NCI-H82 (cell line): Measurements from ENCODE around the gene FLRT1.
"Not testable (repeated sequence)": the region's sequence is repeated elsewhere in the genome, so short reads cannot be mapped to it uniquely, and the experiment has no call there.

Source experiments
- DNase-seq: peaks from one replicate; lab custom pipeline; 2025; lab: John Stamatoyannopoulos, UW

The FLRT1 gene

DNA sequence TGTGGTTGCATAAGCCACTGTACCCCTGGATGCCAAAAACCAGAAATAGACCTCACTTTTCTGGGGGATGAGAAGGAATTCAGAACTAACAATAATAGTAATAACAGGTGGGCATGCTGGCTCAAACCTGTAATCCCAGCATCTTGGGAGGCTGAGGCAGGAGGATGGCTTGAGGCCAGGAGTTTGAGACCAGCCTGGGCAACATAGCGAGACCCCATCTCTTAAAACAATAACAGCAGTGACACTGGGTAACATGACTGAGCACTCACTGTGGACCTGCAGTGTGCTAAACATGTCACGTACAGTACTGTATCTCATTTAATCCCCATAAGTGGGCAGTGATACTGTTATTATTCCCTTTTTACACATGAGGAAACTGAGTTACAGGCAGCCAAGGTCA lies 10.0 kb downstream of the FLRT1 start:
- no peak for DNase-seq

DNA sequence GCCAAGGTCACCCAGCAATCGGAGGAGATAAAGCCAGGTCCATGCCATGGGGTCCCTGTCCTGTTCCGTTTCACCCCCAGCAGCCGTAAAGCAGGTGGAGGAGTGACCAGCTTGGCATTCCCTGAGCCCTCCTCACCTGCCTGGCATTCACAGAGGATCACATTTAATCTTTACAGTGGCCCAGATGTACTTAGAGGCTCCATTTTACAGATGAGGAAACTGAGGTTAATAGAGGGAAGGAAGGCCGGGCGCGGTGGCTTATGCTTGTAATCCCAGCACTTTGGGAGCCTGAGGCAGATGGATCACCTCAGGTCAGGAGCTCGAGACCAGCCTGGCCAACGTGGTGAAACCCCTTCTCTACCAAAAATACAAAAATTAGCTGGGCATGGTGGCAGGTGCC lies 11.6 kb downstream of the FLRT1 start:
- not testable (repeated sequence) for DNase-seq

DNA sequence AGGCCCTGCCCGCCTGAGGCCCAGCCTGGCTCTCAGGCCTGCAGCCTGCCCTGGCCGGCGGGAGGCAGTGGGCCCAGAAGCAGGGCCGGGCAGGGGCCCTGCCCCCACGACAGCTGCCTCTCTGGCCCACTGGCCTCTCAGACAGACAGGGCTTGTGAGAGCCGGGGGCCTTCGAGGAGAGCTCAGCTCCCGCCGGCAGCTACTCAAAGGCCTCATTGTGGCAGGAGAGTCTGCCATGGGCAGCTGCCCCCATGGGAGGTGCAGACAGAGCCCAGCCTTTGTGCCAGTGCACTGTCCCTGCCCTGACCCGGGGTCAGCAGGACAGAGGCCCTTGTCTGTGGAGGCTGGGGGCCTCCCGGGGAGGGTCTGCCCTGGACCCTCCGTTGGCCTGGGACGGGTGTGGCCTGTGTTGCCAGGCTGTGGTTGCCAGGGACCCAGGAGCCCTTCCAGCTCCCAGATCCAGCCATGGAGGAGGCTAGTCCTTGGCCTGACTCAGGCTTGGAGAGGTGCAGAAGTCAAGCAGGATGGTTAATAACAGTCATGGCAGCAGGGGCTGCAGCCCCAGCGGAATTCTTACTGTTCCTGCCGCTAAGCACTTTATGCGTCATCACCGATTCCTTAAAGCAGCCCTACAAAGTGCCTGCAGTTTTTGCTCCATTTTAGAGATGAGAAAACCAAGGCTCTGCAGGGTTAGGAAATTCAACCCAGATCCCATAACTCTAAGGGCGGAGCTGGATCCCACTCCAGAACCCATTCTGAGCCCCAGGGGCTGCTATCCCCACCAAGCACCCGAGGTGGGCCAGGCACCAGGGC lies 12.5 kb downstream of the FLRT1 start:
- DNase-seq, result no peak

DNA sequence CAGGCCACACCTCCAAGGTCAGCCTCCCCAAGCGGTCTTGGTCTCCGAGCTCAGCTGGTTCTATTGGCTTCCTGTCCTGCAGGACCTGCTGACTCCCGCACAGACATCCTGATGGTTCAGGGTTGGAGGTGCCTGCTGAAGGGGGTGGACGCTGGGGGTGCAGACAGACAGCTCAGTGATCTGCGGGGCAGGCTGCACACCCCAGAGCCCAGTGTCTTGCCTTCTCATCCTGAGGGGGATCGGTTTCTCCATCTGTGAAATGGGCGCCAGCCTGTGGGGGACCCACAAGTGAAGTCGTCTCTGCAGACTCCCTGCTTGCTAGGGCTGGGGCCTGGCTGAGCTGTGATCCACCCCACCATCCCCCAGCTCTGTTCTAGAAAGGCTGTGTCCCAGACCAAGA lies 13.8 kb downstream of the FLRT1 start:
- DNase-seq, result no peak

DNA sequence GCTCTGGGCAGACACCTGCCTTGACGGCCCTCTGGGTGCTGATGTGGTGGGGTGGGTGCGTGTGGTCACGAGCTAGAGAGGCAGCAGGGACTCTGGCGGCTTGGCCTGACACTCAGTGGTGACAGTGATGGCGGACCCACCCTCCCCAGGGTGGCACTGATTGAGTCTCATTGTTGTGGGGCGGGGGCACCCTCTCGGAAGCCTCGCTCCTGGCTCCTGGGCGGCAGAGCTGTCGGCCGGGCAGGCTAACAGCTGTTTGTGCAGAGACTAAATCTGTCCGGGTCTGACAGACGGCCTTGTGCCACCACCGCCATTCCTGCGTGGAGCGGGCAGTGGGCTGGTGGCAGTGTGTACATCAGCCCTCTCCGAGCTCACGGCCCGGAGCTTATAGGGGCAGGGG lies 15.6 kb downstream of the FLRT1 start:
- DNase-seq, result no peak

DNA sequence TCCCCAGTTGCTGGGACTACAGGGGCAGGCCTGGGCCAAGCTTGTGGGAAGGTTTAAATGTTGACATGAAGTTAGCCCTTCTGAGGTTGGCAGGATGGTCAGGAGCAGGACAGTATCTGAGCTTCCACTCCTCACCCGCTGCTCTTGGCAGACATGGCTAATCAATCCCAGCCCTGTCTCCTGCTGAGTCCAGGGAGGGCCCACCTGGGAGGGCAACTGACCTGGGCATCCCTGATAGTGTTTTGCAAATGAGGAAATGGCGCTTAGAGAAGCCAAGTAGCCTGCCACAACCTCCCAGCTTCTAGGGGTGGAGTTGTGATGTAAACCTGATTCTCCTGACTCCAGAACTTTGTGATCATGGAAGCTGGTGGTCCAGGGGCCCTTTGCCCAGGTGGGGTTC lies 16.7 kb downstream of the FLRT1 start:
- DNase-seq, result no peak

DNA sequence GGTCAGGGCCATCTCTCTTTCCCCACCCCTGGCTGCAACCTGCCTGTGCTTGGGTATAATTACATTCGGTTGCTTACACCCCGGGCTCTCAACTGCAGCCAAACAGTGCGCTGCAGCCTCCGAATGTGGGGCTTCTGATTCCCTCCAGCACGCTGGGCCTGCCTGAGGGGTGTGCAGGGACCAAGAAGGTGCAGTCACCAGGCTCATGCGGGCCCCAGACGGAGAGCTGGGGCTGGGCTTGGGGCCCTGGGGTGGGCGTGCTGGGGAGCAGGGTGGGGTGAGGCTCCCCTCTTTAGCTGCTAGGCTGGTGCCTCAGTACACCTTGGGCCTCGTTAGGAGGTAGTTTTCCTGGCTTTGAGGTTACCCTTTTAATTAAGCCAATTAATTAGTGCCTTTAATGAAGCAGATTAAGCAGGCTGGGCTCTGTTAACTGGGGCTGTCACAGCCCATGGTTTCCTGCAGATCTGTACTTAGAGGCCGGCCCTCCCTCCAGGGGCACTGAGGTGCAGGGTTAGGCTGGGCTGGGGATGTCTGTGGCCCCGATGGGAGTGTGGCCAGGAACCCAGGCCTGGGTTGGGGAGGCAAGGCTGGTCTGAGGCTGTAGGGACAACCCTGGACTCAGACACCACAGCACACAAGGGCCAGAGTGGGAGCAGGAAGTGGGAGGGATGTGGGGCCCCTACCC lies 17.3 kb downstream of the FLRT1 start:
- peak; percentile 32 for DNase-seq

DNA sequence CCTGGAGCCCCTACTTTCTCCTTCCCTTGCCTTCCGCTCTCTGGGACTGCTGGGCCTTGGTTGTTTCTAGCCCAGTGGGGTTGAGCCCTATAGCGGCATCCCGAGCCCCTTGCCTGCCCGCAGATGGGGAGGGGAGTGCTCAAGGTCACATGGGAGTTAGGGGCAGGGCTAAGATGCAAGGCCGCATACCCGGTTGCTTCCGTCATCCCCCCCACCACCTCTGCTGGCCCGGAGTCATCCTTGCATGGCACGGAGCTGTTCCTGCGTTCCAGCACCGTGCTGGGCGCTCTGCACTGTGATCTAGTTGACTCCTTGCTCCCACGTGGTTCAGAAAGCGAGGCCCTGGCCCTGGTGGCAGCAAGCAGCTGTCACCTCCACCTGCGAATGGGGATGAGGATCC lies 18.0 kb downstream of the FLRT1 start:
- DNase-seq, result peak; percentile 37

DNA sequence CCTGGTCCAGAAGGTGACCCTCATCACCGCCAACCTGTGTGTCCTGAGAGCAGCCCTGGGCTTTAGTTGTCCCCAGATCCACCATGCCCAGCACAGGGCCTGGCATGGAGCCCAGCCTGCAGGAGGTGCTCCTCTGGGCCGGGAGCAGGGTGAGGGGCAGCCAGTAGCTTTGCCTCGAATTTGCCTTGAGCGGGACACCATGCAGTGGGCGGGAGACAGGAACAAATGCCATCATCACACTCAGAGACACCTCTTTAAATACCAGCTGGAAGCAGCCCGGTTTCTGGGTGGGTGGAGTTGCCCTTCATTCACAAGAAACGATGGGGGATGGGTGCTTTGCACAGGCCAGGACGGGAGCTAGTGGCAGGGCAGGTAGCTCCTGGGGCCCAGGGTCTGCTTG lies 19.3 kb downstream of the FLRT1 start:
- DNase-seq, result no peak

DNA sequence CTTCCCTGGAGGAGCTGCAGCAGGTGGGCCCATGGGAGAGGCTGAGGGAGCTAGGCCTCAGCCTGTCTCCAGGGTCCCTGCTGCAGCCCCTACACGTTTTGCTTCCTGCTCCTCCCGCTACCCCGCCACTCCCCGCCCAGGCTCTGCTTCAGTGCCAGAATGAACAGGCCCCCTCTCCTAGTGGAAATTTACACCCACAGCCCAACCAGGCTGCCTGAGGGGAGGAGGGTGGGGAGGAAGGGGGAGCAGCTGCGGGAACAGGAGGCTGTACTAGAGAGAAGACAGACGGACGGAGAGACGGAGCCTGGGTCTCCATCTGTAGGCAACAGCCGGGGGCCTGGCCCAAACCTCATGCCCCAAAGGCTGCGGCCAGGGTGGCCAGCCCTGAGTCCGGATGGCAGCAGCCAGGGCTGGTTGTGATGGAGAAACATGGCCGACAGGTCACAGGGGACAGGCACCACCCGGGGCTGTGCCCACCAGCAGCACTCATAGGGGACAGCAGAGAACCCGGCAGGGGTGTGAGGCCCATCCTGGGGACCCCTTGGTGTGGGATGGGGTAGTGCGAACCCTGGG lies 20.6 kb downstream of the FLRT1 start:
- DNase-seq, result peak; percentile 53

DNA sequence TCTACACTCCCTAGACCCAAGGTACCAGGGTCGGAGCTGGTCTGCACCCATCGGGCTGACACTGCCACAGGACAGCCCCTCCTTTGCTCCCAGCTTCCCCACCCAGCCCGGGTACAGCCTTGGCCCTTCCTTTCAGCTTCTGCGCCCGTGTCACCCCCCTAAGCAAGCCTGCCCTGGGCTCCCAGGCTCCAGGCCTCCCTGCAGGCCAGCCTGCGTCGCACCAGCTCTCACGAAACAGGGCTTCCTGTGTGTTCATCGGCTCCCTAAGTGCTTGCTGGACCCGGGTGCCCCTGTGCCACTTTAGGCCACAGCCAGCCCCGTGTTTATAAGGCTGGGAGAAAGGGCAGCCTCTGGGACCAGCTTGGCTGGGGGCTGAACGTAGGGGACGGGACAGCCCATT lies 21.1 kb downstream of the FLRT1 start:
- DNase-seq, result no peak

DNA sequence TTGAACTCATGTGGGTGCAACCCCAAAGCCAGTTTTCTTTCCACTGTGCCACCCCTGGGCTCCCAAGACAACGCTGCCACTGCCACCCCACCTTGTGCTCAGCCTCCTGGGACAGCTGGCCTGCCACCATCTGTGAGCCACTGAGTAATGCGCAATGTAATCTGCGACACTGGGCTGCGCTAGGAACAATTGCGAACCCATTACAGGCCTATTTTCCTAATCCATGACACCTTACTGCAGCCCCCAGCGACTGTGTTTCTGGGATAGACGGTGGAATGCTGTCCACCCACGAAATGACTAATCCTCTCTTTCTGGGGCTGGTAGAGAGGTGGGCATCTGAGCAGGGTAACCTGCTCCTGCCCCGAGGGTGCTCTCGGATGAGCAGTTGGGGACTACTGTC lies 22.2 kb downstream of the FLRT1 start:
- peak; percentile 68 for DNase-seq

DNA sequence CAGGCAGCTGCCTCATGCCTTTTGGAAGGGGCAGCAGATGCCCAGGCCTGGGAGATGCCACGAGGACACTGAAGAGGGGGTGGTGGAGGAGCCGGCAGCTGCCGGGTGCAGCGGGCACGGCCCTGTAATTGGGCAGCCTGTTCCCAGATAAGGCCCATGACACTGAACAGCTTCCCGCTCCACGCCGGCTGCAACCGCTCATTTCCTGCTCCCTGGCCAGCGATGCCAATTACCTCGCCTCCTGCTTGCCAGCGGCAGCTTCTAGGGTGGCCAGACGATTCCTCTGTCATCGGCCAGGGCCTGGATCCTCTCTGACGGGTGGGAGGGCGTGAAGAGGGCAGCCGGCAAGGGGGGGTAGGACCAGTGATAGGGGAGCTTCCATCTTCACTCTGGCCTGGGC lies 22.8 kb downstream of the FLRT1 start:
- DNase-seq, result no peak

DNA sequence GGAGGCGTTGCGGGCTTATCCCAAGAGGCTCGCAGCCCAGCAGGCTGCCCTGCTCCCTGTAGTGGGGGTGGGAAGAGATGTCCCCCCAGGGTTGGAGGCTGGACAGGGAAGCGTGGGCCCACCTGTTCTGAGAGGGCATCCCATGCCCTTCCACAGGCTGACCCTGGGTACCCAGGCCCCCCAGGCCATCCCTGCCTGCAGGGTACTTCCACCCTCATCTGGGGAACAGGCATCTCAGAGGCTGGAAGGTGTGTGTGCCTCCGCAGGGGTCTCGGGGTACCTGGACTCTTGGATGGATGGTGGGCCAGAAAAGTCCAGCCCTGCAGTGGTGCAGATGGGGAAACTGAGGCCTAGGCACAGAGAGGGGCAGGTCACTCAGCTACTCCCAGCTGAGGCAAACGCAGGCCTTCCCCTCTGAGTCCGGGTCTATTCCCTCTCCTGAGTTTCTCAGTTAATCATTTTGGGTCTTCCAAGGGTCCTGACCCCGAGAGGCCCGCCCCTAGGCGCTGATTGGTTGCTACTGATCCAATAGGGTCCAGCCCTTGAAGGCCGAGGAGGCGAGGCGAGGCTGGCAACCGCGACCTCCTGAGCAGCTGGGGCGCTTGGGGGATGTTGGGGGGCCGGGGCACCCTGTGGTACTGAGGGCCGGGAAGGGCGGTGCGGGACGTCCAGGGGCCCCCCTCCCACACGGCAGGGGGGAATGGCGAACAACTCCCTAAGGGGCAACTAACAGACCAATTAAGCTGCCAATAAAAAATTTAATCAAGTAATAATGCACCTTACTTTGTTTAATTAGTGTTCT lies 23.8 kb downstream of the FLRT1 start:
- DNase-seq, result no peak

DNA sequence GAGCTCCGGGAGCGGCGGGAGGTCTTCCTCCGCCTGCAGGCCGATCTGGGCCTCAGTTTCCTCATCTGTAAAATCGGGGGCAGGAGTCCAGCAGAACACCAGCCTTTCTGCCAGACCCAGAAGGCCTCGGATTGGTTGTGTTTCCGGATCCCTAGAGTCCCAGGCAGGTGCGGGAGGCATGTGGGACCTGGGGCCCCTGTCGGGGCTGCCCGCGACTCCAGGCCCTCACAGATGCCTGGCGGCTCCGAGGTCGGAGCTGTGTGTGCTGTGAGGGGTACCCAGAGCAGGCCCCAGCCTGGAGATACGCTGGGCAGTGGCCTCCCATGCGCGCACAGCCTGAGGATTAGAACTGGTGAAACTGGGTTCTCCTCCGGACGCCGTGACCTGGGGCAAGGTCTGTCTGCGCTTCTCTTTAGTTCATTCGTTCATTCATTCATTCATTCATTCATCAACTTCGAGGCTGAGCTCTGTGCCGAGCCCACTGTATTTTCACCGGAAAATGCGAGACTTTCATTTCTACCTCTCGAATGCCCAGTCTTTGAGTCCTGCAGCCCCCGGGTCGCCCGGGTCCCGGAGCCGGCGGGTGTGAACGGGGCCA lies 24.6 kb downstream of the FLRT1 start:
- DNase-seq, result no peak

DNA sequence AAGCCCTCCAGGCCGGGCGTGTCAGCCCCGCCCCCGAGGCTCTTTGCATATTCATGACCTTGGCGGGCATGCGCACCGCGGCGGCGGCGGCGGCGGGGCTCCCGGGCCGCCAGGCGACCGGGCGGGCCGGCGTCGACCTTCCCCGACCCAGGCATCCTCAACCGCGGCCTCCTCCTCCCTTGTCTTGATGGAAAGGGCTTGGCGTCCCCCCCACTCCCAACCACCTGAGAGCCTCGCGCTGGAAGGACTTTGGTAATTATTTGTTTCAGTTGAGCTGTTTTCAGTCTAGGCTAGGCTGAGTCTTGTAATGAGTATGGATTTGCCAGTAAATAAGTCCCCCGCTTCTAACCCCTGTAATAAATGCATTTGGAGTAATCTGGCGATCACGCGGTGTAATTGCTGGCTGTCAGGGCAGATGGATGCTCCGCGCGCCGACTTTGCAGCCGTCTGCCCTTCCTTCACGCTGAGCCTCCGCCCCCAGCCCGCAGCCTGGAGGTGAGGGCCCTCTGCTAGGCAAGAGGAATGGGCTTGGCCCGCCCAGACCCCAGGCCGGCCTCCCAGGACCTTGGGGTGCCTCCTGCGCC lies 25.2 kb downstream of the FLRT1 start:
- peak; percentile 89 for DNase-seq

DNA sequence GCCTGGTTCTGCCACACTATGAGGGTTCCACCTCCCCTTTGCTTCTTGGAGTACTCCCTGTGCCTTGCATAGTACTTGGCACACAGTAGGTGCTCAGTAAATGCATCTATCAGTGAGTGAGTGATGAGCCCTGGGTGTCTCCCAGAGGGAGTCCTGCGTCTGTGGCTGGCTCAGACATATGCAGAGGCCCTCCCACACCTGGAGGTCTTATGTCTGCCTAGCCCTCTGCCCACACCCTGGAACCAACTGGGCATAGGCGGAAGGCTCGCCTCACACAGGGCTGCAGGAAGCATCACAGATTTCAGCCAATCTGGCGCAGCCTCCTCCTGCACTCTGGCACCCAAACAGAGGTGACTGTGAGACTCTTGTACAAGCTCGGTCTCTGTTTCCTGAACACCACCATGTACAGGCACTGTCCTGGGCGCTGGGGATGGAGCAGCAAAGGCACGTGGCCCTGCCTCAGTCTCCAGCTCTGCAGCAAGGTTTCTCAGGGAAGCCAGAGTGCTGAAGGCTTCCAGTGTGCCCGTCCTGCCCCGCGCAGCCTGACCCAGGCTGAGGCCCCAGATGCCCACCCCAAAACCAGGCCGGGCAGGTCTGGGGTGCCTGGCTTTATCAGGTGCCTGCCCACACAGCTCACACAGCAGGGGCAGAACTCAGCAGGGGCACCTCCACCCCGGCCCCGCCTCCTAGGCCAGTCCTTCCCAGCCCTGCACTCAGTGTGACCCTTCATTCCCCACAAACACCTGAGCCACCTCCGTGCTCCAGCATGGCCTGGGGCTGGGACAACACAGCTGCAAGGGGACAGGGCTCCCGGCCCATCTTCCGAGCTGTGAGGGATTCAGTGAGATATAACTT lies 26.7 kb downstream of the FLRT1 start:
- no peak for DNase-seq

DNA sequence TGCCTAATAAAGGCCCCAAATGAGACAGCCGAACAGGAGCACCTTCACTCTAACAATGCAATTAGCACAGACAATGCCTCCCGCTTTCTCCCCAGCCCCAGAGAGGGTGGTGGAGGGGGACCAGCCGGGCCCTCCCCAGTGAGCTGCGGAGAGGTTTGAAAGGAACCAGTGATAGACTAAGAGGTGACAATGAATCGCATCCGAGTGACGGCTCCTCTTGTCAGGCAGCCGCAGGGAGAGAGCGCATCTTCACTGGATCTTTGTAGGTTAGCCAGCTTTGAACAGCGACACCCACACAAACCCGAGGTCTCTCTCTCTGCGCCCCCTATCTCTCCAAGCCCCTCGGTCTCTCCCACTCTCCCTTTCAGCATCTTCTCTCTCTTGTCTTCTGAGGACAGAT lies 28.0 kb downstream of the FLRT1 start:
- DNase-seq, result no peak

DNA sequence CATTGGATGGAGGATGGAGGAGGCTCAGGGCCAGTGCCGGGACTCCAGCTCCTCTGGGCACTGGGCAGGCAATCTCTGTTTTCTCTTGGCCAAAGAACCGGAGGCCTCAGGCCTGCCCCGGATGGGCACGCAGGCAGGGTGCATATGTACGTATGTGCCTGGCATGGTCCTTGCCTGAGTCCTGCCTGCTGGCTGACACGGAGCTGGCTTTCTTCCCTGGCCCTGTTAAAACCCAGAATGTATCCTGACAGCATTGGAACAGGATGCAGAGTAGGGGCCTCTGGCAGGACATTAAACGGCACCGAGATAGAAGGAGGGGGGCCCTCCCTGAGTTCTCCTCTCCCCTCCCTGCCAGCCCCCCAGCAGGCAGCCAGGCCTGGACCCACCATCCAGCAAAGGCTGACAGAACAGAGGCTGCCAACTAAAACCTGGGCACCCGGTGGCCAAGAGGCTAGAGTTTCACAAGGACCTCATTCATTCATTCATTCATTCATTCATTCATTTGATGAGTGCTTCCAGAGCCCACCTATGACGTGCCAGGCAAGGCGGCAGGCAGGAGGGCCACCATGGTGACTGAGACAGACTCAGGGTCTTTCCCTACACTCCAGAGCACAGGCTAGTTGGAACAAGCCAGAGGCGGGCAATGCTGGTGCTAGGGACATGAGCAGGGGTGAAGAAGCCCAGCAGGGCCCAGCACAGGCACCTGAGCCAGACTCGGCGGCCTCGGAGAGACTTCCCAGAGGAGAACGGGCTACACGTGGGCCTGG lies 28.8 kb downstream of the FLRT1 start:
- DNase-seq, result no peak

DNA sequence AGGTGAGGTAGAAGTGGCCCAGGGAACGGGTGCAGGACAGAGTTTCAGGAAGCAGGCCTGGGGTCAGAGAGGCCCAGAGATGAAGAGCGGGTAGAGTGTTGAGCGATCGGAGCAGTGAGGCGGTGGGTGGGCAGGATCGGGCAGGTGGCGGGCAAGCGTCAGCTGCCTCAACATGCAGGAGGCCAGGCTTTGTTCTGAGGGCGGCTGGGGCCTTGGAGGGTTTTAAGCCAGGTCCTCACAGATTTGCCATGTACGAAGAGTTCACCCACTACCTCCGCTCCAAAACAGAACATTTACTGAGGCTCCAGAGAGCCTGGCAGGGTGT lies 29.4 kb downstream of the FLRT1 start:
- no peak for DNase-seq
